ENCODE measurements around the gene PADI2. TPM values are rescaled to one million over a fixed set of nuclear protein-coding genes. Genes with fewer than 3 reads are reported as not detected.

The PADI2 gene
- total and polyA plus RNA-seq, 2 experiments from 2014 or later = 1.7 to 4.3 TPM

- TF ChIP-seq ETS1 (IDR thresholded peaks at IDR 0.05) = no peak
- TF ChIP-seq CREB1 (CRISPR knock-in tag; IDR thresholded peaks at IDR 0.05; ENCODE audit: low read depth) = no peak
- no peak for TF ChIP-seq ZNF331 (CRISPR knock-in tag; IDR thresholded peaks at IDR 0.05; ENCODE audit: low read depth)
- TF ChIP-seq STAT1 (IDR thresholded peaks at IDR 0.05; ENCODE audit: unreplicated experiment) = no peak
- TF ChIP-seq EZH2phosphoT487 (IDR thresholded peaks at IDR 0.05; ENCODE audit: unreplicated experiment) = no peak
- TF ChIP-seq ZNF462 (CRISPR knock-in tag; IDR thresholded peaks at IDR 0.05) = no peak
- no peak for TF ChIP-seq EZH2 (IDR thresholded peaks at IDR 0.05; ENCODE audit: low read depth, unreplicated experiment)
Measured at GRCh38 chr1:17082761-17083160, 36.5 kb downstream of the PADI2 start (continued).

GRCh38 chr1:17081439-17081838 lies 37.8 kb downstream of the PADI2 start:
- ATAC-seq = no peak
- TF ChIP-seq JUNB (IDR thresholded peaks at IDR 0.05; ENCODE audit: unreplicated experiment) (no peak), EZH2phosphoT487 (IDR thresholded peaks at IDR 0.05; ENCODE audit: unreplicated experiment) (no peak), NANOG (IDR thresholded peaks at IDR 0.05; ENCODE audit: borderline replicate concordance) (no peak), REST (IDR thresholded peaks at IDR 0.05; ENCODE audit: unreplicated experiment) (no peak), CREB1 (CRISPR knock-in tag; IDR thresholded peaks at IDR 0.05; ENCODE audit: low read depth) (no peak), POLR2AphosphoS5 (IDR thresholded peaks at IDR 0.05; ENCODE audit: low read depth) (no peak)

More at GRCh38 chr1:17081439-17081838, 37.8 kb downstream of the PADI2 start:
- no peaks in the 10 kb centered on the region for H3K79me2 ChIP-seq (replicated peaks; ENCODE audit: insufficient read depth)
- H3K36me3 Mint-ChIP-seq (ENCODE audit: low read depth) = no peaks in the 10 kb centered on the region
- no peak overlapping the region for H2AFZ ChIP-seq
- no peaks in the 10 kb centered on the region for H3F3A ChIP-seq (replicated peaks; ENCODE audit: low read depth)
- no peaks in the 10 kb centered on the region for H4K20me1 ChIP-seq (replicated peaks; ENCODE audit: insufficient read depth)
- H3K9me3 Mint-ChIP-seq = no peaks in the 10 kb centered on the region
- H3K27me3 ChIP-seq (ENCODE audit: insufficient read depth) = no peaks in the 10 kb centered on the region
- no peak overlapping the region for H3K27ac ChIP-seq (ENCODE audit: low read depth)
- no peak overlapping the region for H3K4me2 ChIP-seq
- no peak for DNase-seq (ENCODE audit: low spot score)
- peaks cover 4% of the 10 kb centered on the region; the same call in 2 of the 3 replicates for H3K4me1 Mint-ChIP-seq
- no peak overlapping the region for H3K27ac Mint-ChIP-seq
- H3K4me3 ChIP-seq = no peak overlapping the region
- no peaks in the 10 kb centered on the region for H3K9me2 ChIP-seq (ENCODE audit: insufficient read depth)
- H3K4me3 Mint-ChIP-seq = no peak overlapping the region
- no peaks in the 10 kb centered on the region for H3K36me3 ChIP-seq (ENCODE audit: insufficient read depth)
- no peaks in the 10 kb centered on the region for H3K4me1 ChIP-seq (ENCODE audit: insufficient read depth)
- H3K27me3 Mint-ChIP-seq (ENCODE audit: insufficient read depth, low read depth, poor library complexity) = peaks cover 10% of the 10 kb centered on the region
